Activated CD8-positive, alpha-beta memory T cell treated with anti-CD3 and anti-CD28 coated beads for 48 hours (primary cell): ENCODE results near the gene RPL15.

ENCODE experiments used
- DNase-seq, 3 experiments: peaks; one replicate each; pipeline ENCODE4 v3.0.0-alpha.2; 2020; ENCODE audit warnings: low read depth in 2 of 3, low spot score in 2 of 3

Gene RPL15

GRCh38 chr3:23959135-23959900, 42.4 kb downstream of the RPL15 start:
- DNase-seq, result no peak

- DNase-seq, result no peak
These were observed 43.7 kb downstream of the RPL15 start for GRCh38 chr3:23960649-23961048.

GRCh38 chr3:23961066-23961465, 44.1 kb downstream of the RPL15 start:
- DNase-seq, result no peak

- DNase-seq, result no peak
These were observed 45.0 kb downstream of the RPL15 start for GRCh38 chr3:23961913-23962312.

DNA sequence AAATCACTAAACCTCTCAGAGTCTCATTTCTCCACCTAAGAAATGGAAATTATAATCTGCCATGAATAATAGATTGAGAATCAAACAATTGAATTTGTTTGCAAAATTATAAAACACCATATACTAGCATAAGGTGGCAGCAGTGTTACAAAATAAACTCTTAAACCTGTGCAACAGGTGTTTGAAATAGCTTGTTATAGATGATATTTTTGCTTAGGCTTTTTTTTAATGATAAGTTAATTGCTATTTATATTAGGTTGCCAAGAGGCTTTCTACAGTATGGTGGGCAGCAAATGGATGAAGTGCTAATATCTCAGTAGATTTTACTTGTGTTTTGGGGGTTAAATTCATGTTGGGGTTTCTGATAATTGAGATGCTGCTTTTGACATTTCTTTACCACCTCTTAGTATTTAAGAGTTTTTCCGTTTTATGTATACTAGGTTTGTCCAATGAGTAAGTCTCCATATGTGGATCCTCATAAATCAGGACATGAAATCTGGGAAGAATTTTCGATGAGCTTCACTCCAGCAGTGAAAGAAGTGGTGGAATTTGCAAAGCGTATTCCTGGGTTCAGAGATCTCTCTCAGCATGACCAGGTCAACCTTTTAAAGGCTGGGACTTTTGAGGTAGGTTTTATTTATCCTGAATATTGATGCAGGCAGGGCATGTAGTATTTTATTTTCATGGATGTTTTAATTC, 47.8 kb downstream of the RPL15 start:
- no peak for DNase-seq

DNA sequence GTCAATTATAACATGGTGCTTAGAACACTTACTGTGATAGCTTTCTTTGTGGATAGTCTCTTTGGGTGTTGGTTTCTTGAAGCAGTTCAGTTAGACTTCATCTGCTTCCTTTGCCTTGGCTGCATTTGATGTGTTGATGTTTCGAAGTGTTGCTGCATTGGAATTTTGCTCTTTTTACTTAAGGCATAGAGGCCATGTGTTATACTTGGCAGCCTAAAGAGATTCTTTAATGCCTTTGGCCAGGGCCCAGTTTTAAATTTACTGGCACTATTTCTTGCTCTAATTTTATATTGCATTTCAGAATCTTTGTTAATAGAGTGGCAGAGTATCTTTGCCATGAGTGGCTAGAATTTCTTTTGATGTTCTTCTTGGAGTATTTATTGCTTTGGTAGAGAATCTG, 49.4 kb downstream of the RPL15 start:
- DNase-seq, result no peak

DNA sequence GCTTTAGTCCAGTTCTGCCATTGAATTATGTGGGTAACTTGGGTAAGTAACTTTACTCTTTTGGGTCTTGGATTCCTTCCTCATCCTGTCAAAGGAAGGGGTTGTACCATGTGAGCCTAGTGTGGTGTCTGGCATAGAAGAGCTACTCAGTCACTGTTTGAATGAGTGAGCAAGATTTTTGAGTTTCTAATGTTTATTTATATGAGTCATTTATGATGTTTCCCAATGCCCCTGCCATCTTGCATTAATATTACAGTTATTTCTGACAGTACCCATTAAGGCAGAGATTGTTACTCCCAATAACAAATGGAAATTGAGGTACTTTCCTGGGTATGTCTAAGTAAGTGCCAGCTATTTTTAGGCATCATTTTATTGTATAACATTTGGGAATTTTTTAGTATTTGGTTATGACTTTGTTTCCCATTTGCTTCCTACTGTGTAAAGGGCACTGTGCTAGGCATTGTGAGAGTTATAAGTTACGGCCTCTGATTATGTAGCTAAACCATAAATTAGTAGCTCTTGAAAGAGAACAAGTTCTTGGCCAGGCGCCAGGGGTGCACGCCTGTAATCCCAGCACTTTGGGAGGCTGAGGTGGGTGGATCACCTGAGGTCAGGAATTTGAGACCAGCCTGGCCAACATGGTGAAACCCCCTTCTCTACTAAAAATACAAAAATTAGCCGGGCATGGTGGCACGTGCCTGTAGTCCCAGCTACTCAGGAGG, 51.7 kb downstream of the RPL15 start:
- DNase-seq, result no peak

GRCh38 chr3:23969393-23969792, 52.5 kb downstream of the RPL15 start:
- no peak for DNase-seq
